NCI-H1930 (cell line): ENCODE data around the gene AQP1.

ENCODE experiments used
- DNase-seq, 2 experiments: peaks; one replicate each; lab custom pipeline; 2025; lab: John Stamatoyannopoulos, UW

AQP1 gene

GRCh38 chr7:30906515-30907240, 5.0 kb upstream of the AQP1 start:
- no peak for DNase-seq

GRCh38 chr7:30907527-30908267, 4.0 kb upstream of the AQP1 start:
- DNase-seq, result no peak

- DNase-seq, result no peak
These were observed 3.0 kb upstream of the AQP1 start for GRCh38 chr7:30908681-30909080.

- no peak for DNase-seq
These were observed 2.2 kb upstream of the AQP1 start for GRCh38 chr7:30909431-30909830.

GRCh38 chr7:30910411-30911073, 1.1 kb upstream of the AQP1 start:
- no peak for DNase-seq

GRCh38 chr7:30911133-30911532, 520 bp upstream of the AQP1 start:
- no peak for DNase-seq

- DNase-seq, result no peak
These were observed 523 bp downstream of the AQP1 start for GRCh38 chr7:30912021-30912730.

- DNase-seq, result no peak
These were observed 1.0 kb downstream of the AQP1 start for GRCh38 chr7:30912731-30912985.

GRCh38 chr7:30912986-30913811, 1.5 kb downstream of the AQP1 start:
- no peak for DNase-seq

GRCh38 chr7:30913821-30914515, 2.3 kb downstream of the AQP1 start:
- no peak for DNase-seq

- no peak for DNase-seq
These were observed 2.9 kb downstream of the AQP1 start for GRCh38 chr7:30914596-30914995.

GRCh38 chr7:30915005-30915601, 3.5 kb downstream of the AQP1 start:
- no peak for DNase-seq

GRCh38 chr7:30915751-30916150, 4.1 kb downstream of the AQP1 start:
- DNase-seq, result no peak

GRCh38 chr7:30916255-30916654, 4.6 kb downstream of the AQP1 start:
- DNase-seq, result no peak

GRCh38 chr7:30916767-30917166, 5.1 kb downstream of the AQP1 start:
- DNase-seq, result no peak

- DNase-seq, result no peak
These were observed 5.7 kb downstream of the AQP1 start for GRCh38 chr7:30917216-30917893.

GRCh38 chr7:30918676-30919075, 7.0 kb downstream of the AQP1 start:
- no peak for DNase-seq

- no peak for DNase-seq
These were observed 8.4 kb downstream of the AQP1 start for GRCh38 chr7:30920021-30920583.

- no peak for DNase-seq
These were observed 9.2 kb downstream of the AQP1 start for GRCh38 chr7:30920584-30921539.
